NCI-H345 (cell line): ENCODE results near the gene MESD.

Source experiments
- DNase-seq: peaks from one replicate; lab custom pipeline; 2025; lab: John Stamatoyannopoulos, UW

MESD gene

GRCh38 chr15:80904998-80905397 is 84.6 kb downstream of the MESD start:
- no peak for DNase-seq

DNA sequence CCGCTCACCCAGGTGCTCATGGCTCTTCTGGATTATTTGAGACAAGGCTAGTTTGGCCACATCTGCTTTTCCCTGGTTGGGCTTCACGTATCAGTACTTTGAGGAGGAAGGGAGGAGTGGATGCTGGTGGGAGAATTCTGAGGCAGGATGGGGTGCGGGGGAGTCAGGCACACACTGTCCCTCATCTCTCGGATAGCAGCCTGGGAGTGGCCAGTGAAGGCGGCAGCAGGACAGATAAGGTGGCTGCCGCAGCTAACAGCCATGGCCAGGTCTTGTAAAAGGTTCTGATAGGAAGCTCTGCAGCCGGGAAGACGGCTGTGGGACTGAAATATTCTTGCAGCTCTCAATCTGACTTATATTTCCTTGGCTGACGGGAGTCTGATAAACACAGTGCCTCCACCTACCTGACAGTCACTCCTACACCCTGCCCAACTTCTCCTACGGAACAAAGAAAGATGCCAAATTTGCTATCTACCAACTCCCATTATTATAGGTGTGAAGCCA is 87.3 kb downstream of the MESD start:
- DNase-seq = no peak

- DNase-seq = no peak
These were observed 91.6 kb downstream of the MESD start for GRCh38 chr15:80898040-80898439.
